ENCODE measurements around the gene CDCP1.

DNA sequence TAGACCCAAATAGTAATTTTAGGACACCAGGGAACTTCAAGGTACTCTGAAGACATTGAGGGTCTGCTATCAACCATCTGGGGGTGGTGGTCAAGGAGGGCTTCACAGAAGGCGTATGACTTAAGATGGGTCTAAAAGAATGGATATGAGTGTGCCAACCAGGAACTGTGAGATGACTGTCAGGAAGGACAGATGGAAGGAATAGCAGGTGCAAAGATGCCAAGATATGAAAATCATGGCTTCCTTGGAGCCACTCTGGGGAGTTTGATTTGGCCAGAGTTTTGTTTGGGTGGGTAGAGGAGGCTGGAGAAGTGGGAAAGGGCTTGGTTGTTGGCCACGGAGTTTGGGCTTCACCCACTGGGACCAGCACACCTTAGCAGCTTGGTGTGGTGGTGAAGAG, 21.2 kb downstream of the CDCP1 start:
- TF ChIP-seq, protein P1, sequence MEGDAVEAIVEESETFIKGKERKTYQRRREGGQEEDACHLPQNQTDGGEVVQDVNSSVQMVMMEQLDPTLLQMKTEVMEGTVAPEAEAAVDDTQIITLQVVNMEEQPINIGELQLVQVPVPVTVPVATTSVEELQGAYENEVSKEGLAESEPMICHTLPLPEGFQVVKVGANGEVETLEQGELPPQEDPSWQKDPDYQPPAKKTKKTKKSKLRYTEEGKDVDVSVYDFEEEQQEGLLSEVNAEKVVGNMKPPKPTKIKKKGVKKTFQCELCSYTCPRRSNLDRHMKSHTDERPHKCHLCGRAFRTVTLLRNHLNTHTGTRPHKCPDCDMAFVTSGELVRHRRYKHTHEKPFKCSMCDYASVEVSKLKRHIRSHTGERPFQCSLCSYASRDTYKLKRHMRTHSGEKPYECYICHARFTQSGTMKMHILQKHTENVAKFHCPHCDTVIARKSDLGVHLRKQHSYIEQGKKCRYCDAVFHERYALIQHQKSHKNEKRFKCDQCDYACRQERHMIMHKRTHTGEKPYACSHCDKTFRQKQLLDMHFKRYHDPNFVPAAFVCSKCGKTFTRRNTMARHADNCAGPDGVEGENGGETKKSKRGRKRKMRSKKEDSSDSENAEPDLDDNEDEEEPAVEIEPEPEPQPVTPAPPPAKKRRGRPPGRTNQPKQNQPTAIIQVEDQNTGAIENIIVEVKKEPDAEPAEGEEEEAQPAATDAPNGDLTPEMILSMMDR (IDR thresholded peaks at IDR 0.05) = no peak
- TF ChIP-seq POLR2AphosphoS5 (IDR thresholded peaks at IDR 0.05) (no peak), POLR2A (IDR thresholded peaks at IDR 0.05) (no peak)
